Ovary (tissue), 9 donors: ENCODE data around the gene PRXL2B. TPM values are rescaled to one million over a fixed set of nuclear protein-coding genes. Genes with fewer than 3 reads are reported as not detected.

Experiments used
- DNase-seq, 5 donors: peaks; one replicate each; pipeline ENCODE4 v3.0.0-alpha.2; 2019 to 2020
- H3K27ac ChIP-seq, 2 donors: fragments of 200-600 bp; one replicate each; pipeline versions ENCODE4 v1.5.1 to v1.8.0; 2019 to 2022
- H3K27me3 ChIP-seq: fragments of 200-600 bp; one replicate; pipeline ENCODE4 v1.8.0; 2022
- H3K36me3 ChIP-seq: fragments of 200-600 bp; sonication (generic); one replicate; pipeline ENCODE4 v1.5.1; 2019
- H3K4me1 ChIP-seq: one replicate; pipeline ENCODE4 v1.8.1; 2013; ENCODE audit warnings: mild to moderate bottlenecking, moderate library complexity; ENCODE audit not compliant: insufficient read depth
- H3K4me3 ChIP-seq: fragments of 200-600 bp; sonication (generic); one replicate; pipeline ENCODE4 v1.5.1; 2017
- H3K9me3 ChIP-seq, 2 donors: fragments of 200-600 bp in 1 of 2; sonication (generic) in 1 of 2; one replicate each; pipeline versions ENCODE4 v1.5.1 to v1.8.1; 2013 to 2019; ENCODE audit warnings: mild to moderate bottlenecking in 1 of 2, moderate library complexity in 1 of 2
- CTCF ChIP-seq, 3 donors: fragments of 450-650 bp in 2 of 3; fragments of 200-600 bp in 1 of 3; IDR thresholded peaks; one replicate each; pipeline versions ENCODE4 v1.5.1 to v1.8.0; 2016 to 2022; ENCODE audit warnings: antibody characterized with exemption in 3 of 3, mild to moderate bottlenecking in 1 of 3
- EP300 ChIP-seq: sonication (generic); formaldehyde crosslinking; IDR thresholded peaks from one replicate; pipeline ENCODE4 v1.6.1; 2017; ENCODE audit warnings: antibody characterized with exemption
- POLR2A ChIP-seq: fragments of 450-650 bp; IDR thresholded peaks from one replicate; pipeline ENCODE4 v1.6.1; 2017; ENCODE audit warnings: antibody characterized with exemption, mild to moderate bottlenecking, moderate library complexity
- WGBS, 3 donors: extraction: QIAGEN DNeasy Blood & Tissue Kit in 1 of 3; methylation state at CpG; one replicate each; pipeline versions ENCODE4 v1.1.5 to v1.1.7; 2013 to 2017; 5-methylcytosine and 5-hydroxymethylcytosine counted together
- intact Hi-C, 4 donors: fragments of 100-400 bp; cut with DNase I; formaldehyde crosslinking; loops; one replicate each; pipeline versions ENCODE4 v1.11.0 to v1.15.1; 2022 to 2023
- polyA plus RNA-seq, 2 donors: library from polyadenylated mRNA; stranded (reverse); fragments of 200-250 nt in 1 of 2; fragments of 350-450 nt in 1 of 2; fragmentation: Illumina TruSeq in 1 of 2; extraction: RNeasy Lipid Tissue Mini Kit (QIAGEN cat#74804) in 1 of 2; gene quantifications; one replicate each; pipeline ENCODE4 v1.2.3, GENCODE V29; 2013 to 2014
- total RNA-seq, 7 donors: library from RNA; depleted of rRNA in 2 of 7; stranded (reverse); fragments of >200 nt in 2 of 7; fragmentation: NEBNext Ultra II Directional in 3 of 7; extraction: Animal tissue kit (Norgen Biotek cat#: 25700) in 3 of 7; gene quantifications; one replicate each; pipeline versions ENCODE4 v1.1.0 to v1.2.4, GENCODE V29; 2016 to 2023
- donor health status: DM: no; HTN: no; CAD: no; lungs with moderate emphysema.
- donor health status: DM: no; HTN: no; CAD: no.
- donor health status: Bipolar disorder and iron deficiency.
- donor health status: DM: yes; HTN: yes; CAD: no.
- donor health status: DM: no; HTN: no; CAD: no.
- donor health status: DM: yes; HTN: yes; CAD: no.

The PRXL2B gene
- total and polyA plus RNA-seq, 9 donors: 3.2 to 34.1 (median 14.7) TPM

- no peak for TF ChIP-seq POLR2A
- Histone ChIP-seq H3K4me3 (no peak overlapping the region), H3K9me3 (peaks cover 0 to 6% of the 10 kb centered on the region in 2 donors), H3K4me1 (peaks cover 6% of the 10 kb centered on the region), H3K27ac (no peak overlapping the region), H3K36me3 (no peaks in the 10 kb centered on the region), H3K27me3 (no peaks in the 10 kb centered on the region)
- 56 to 70% (median 59%) methylated on average over 26 of the region's 26 CpGs for WGBS, 3 donors
- DNase-seq: peak in 1 of 5 donors; percentile 12
- intact Hi-C loops: loop anchor here in 1 of 4 donors (10.0 kb wide), 1 partner anchor 225 kb away; the partner anchor contains the start of gene PEX10
Measured at GRCh38 chr1:2639607-2640521, 53.3 kb downstream of the PRXL2B start.

DNA sequence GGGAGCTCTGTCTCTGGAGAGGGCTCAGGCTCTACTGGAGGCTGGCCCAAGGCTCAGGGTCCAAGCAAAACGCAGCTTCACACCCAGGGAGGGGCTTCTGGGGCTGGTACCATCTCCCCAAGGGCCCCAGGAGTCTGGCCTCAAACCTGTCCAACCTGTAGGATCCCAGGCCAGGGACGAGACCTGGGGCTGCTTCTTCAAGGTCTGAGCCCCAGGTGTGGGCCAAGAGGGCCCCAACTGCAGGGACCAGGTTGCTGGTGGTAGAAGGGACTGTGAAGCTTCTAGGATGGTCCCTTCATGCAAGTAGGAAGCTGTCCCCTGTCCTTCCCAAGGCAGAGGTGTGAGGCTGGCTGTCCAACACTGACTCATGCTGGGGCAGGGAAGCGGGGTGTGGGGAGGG, 54.0 kb downstream of the PRXL2B start:
- no peaks in the 10 kb centered on the region for H3K36me3 ChIP-seq
- H3K4me3 ChIP-seq: no peak overlapping the region
- TF ChIP-seq POLR2A (no peak), EP300 (no peak), CTCF (IDR thresholded peaks at IDR 0.05) (no peak)
- peaks cover 6% of the 10 kb centered on the region for H3K4me1 ChIP-seq
- intact Hi-C loops: no loop called here
- peaks cover 0 to 6% of the 10 kb centered on the region in 2 donors for H3K9me3 ChIP-seq
- H3K27me3 ChIP-seq: no peaks in the 10 kb centered on the region
- no peak overlapping the region for H3K27ac ChIP-seq
- DNase-seq: peak in 1 of 5 donors; percentile 10
- 79 to 100% (median 89%) methylated on average over 2 to 3 of the region's 3 CpGs for WGBS, 3 donors

Other genes starting within 250 kb of the PRXL2B start
- gene MORN1, start 195.2 kb upstream of the PRXL2B start, total RNA-seq: 10 to 100 TPM; 15.6 to 24.2 (median 17.8) TPM
- 1 to 10 TPM; 1.7 to 8.6 TPM for gene MORN1, start 195.2 kb upstream of the PRXL2B start, polyA plus RNA-seq
- gene RER1, start 194.9 kb upstream of the PRXL2B start, total RNA-seq: 100 to 1,000 TPM in 3 of 7 donors, 10 to 100 TPM in 4; 51.0 to 130 (median 99.0) TPM
- gene RER1, start 194.9 kb upstream of the PRXL2B start, polyA plus RNA-seq: 100 to 1,000 TPM in 1 of 2 donors, 10 to 100 TPM in 1; 66.0 to 224 TPM
- 10 to 100 TPM; 14.4 to 25.9 (median 23.0) TPM for gene PEX10, start 174.2 kb upstream of the PRXL2B start, total RNA-seq
- 10 to 100 TPM; 14.5 to 19.3 TPM for gene PEX10, start 174.2 kb upstream of the PRXL2B start, polyA plus RNA-seq
- gene PLCH2, start 110.5 kb upstream of the PRXL2B start, total RNA-seq: under 1 TPM in 6 of 7 donors, not detected in 1; 0.05 to 0.84 (median 0.47) TPM
- under 1 TPM; 0.08 to 0.19 TPM for gene PLCH2, start 110.5 kb upstream of the PRXL2B start, polyA plus RNA-seq
- gene PANK4, start 60.2 kb upstream of the PRXL2B start, total RNA-seq: 10 to 100 TPM; 19.7 to 33.3 (median 29.1) TPM
- 10 to 100 TPM; 14.7 to 17.1 TPM for gene PANK4, start 60.2 kb upstream of the PRXL2B start, polyA plus RNA-seq
- gene HES5, start 56.5 kb upstream of the PRXL2B start, total RNA-seq: under 1 TPM in 3 of 7 donors, not detected in 4; 0.25 to 0.53 (median 0.31) TPM
- gene HES5, start 56.5 kb upstream of the PRXL2B start, polyA plus RNA-seq: under 1 TPM; 0.13 to 0.36 TPM
- 10 to 100 TPM; 33.3 to 78.5 (median 60.5) TPM for gene TNFRSF14, start 30.4 kb upstream of the PRXL2B start, total RNA-seq
- 10 to 100 TPM in 1 of 2 donors, 1 to 10 TPM in 1; 4.3 to 57.6 TPM for gene TNFRSF14, start 30.4 kb upstream of the PRXL2B start, polyA plus RNA-seq
- gene MMEL1, start 46.2 kb downstream of the PRXL2B start, total RNA-seq: 1 to 10 TPM in 3 of 7 donors, under 1 TPM in 1, not detected in 3; 0.45 to 7.9 (median 1.1) TPM
- gene MMEL1, start 46.2 kb downstream of the PRXL2B start, polyA plus RNA-seq: 1 to 10 TPM in 1 of 2 donors, under 1 TPM in 1; 0.42 to 1.1 TPM
- gene TTC34, start 214.9 kb downstream of the PRXL2B start, total RNA-seq: 1 to 10 TPM; 1.1 to 3.2 (median 2.5) TPM
- gene TTC34, start 214.9 kb downstream of the PRXL2B start, polyA plus RNA-seq: under 1 TPM; 0.12 to 0.59 TPM